ENCODE results near the gene PKP4. TPM values are rescaled to one million over a fixed set of nuclear protein-coding genes. Genes with fewer than 3 reads are reported as not detected.
A peak's percentile ranks its signal among the peaks of the same experiment; 100 is the strongest.

PKP4 gene
- total and polyA plus RNA-seq, 9 of the 15 experiments (the other 6 are each of a cell fraction or from before 2014, with no cell fraction given), result 24.6 to 99.1 (median 74.0) TPM

GRCh38 chr2:158456309-158457066 is at the start of gene PKP4, which contains the start of gene CCDC148 (continued):
- TF ChIP-seq HNRNPL (IDR thresholded peaks at IDR 0.05; ENCODE audit: low read depth, low read length) (peak; percentile 45), HDAC2 (IDR thresholded peaks at IDR 0.05) (peak; percentile 67; the same call in 1 of the 2 replicates), MBD2 (IDR thresholded peaks at IDR 0.05; ENCODE audit: borderline replicate concordance, low read depth) (peak; percentile 87), CREM (IDR thresholded peaks at IDR 0.05; ENCODE audit: low read depth) (peak; percentile 50), RB1 (IDR thresholded peaks at IDR 0.05; ENCODE audit: low read depth) (peak; percentile 65; the same call in 1 of the 2 replicates), JUND (IDR thresholded peaks at IDR 0.05; ENCODE audit: borderline replicate concordance, low read depth, low read length) (peak; percentile 34; the same call in 1 of the 2 replicates), JUND (tag; IDR thresholded peaks at IDR 0.05; ENCODE audit: borderline replicate concordance, low read depth, low read length) (no peak), SRSF9 (IDR thresholded peaks at IDR 0.05; ENCODE audit: borderline replicate concordance, low read depth, low read length) (no peak), ZNF644 (tag; IDR thresholded peaks at IDR 0.05; ENCODE audit: low read depth) (no peak), ZKSCAN3 (CRISPR knock-in tag; IDR thresholded peaks at IDR 0.05) (no peak), ETV1 (tag; conservative IDR thresholded peaks at IDR 0.05; ENCODE audit: low read depth) (no peak), POLR2AphosphoS5 (IDR thresholded peaks at IDR 0.05; ENCODE audit: control insufficient read depth, insufficient read depth, low read depth, low read length) (peak; percentile 70), NRF1 (conservative IDR thresholded peaks at IDR 0.05 in 1 of 2, IDR thresholded peaks at IDR 0.05 in 1 of 2) (0 out of 4 replicates have a peak, but pooled peaks have one; percentile 33 to 40), CHD2 (IDR thresholded peaks at IDR 0.05; ENCODE audit: low read depth, low read length) (peak; percentile 64), SRSF3 (IDR thresholded peaks at IDR 0.05; ENCODE audit: insufficient read depth, low read length) (no peak), ZNF740 (CRISPR knock-in tag; IDR thresholded peaks at IDR 0.05) (no peak), ZNF740 (tag; IDR thresholded peaks at IDR 0.05) (no peak), YY1 (IDR thresholded peaks at IDR 0.05; ENCODE audit: borderline replicate concordance in 1 of 3, control insufficient read depth in 1 of 3, extremely low read depth in 1 of 3, insufficient read depth in 3 of 3, insufficient read length in 1 of 3, insufficient replicate concordance in 2 of 3, low read depth in 1 of 3, low read length in 2 of 3) (peak in 2 of 3 experiments; percentile 50 to 75), TOE1 (IDR thresholded peaks at IDR 0.05; ENCODE audit: borderline replicate concordance) (peak; percentile 46; the same call in 1 of the 2 replicates), TOE1 (CRISPR knock-in tag; IDR thresholded peaks at IDR 0.05; ENCODE audit: borderline replicate concordance, low read depth) (no peak), RCOR1 (IDR thresholded peaks at IDR 0.05; ENCODE audit: borderline replicate concordance in 1 of 2, low read depth in 2 of 2, low read length in 2 of 2) (peak in 1 of 2 experiments; percentile 67; a peak in 2 of 4 replicates), LCOR (CRISPR knock-in tag; IDR thresholded peaks at IDR 0.05) (0 out of 2 replicates have a peak, but pooled peaks have one; percentile 64)
- TF ChIP-seq, protein P1, sequence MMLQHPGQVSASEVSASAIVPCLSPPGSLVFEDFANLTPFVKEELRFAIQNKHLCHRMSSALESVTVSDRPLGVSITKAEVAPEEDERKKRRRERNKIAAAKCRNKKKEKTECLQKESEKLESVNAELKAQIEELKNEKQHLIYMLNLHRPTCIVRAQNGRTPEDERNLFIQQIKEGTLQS (IDR thresholded peaks at IDR 0.05), result no peak
- TF ChIP-seq, protein P1 (CRISPR knock-in tag; conservative IDR thresholded peaks at IDR 0.05), result no peak
- TF ChIP-seq, protein P2, sequence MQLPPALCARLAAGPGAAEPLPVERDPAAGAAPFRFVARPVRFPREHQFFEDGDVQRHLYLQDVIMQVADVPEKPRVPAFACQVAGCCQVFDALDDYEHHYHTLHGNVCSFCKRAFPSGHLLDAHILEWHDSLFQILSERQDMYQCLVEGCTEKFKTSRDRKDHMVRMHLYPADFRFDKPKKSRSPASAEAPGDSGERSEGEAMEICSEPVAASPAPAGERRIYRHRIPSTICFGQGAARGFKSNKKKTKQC (CRISPR knock-in tag; IDR thresholded peaks at IDR 0.05), result 0 out of 2 replicates have a peak, but pooled peaks have one; percentile 35
